Thyroid gland (tissue), 4 donors: ENCODE measurements around the gene CCDC192. TPM values are rescaled to one million over a fixed set of nuclear protein-coding genes. Genes with fewer than 3 reads are reported as not detected.

Experiments
- DNase-seq, 2 donors: peaks; one replicate each; pipeline ENCODE4 v3.0.0-alpha.2; 2019
- H3K27ac ChIP-seq, 3 donors: fragments of 200-600 bp; sonication (generic); 1 replicate in 2 of 3; 2 replicates in 1 of 3; pipeline ENCODE4 v1.5.1; 2016 to 2019; ENCODE audit warnings: mild to moderate bottlenecking in 1 of 3, moderate library complexity in 1 of 3
- H3K27me3 ChIP-seq: fragments of 200-600 bp; sonication (generic); one replicate; pipeline ENCODE4 v1.5.1; 2019
- H3K36me3 ChIP-seq, 2 donors: fragments of 200-600 bp; sonication (generic); one replicate each; pipeline ENCODE4 v1.5.1; 2016 to 2019
- H3K4me1 ChIP-seq, 2 donors: fragments of 200-600 bp; sonication (generic); one replicate each; pipeline ENCODE4 v1.5.1; 2017 to 2019
- H3K4me3 ChIP-seq, 3 donors: fragments of 200-600 bp; sonication (generic); replicated peaks in 1 of 3; 1 replicate in 2 of 3; 2 replicates in 1 of 3; pipeline ENCODE4 v1.5.1; 2016; ENCODE audit warnings: mild to moderate bottlenecking in 1 of 3
- H3K9me3 ChIP-seq: fragments of 200-600 bp; sonication (generic); one replicate; pipeline ENCODE4 v1.5.1; 2017
- CTCF ChIP-seq, 6 experiments: fragments of 200-600 bp in 3 of 6; fragments of 450-650 bp in 3 of 6; sonication (generic) in 3 of 6; IDR thresholded peaks; one replicate each; pipeline ENCODE4 v1.5.1; 2016 to 2019; ENCODE audit warnings: antibody characterized with exemption in 6 of 6, mild to moderate bottlenecking in 2 of 6, inconsistent platforms in 1 of 6, moderate library complexity in 1 of 6
- POLR2A ChIP-seq, 2 donors: fragments of 450-650 bp; IDR thresholded peaks; one replicate each; pipeline ENCODE4 v1.6.1; 2017; ENCODE audit warnings: antibody characterized with exemption in 2 of 2, mild to moderate bottlenecking in 2 of 2, moderate library complexity in 1 of 2
- WGBS, 2 donors: methylation state at CpG; one replicate each; pipeline ENCODE4 v1.1.5; 2017; 5-methylcytosine and 5-hydroxymethylcytosine counted together
- intact Hi-C: fragments of 100-400 bp; cut with DNase I; formaldehyde crosslinking; loops from one replicate; pipeline ENCODE4 v1.15.1; 2023
- total RNA-seq, 4 donors: library from RNA; depleted of rRNA; stranded (reverse); fragments of >200 nt; gene quantifications; one replicate each; pipeline ENCODE4 v1.2.3, GENCODE V29; 2016

The CCDC192 gene
- total RNA-seq, result 1 to 10 TPM in 1 of 4 donors, not detected in 3; 1.3 TPM

GRCh38 chr5:127702926-127703561, at the start of gene CCDC192:
Gene CCDC192, plus strand, starts transcription at chr5:127703391. Its CDS starts 55 bp downstream, at chr5:127703446.
- no peak for TF ChIP-seq CTCF (IDR thresholded peaks at IDR 0.05)
- TF ChIP-seq POLR2A (IDR thresholded peaks at IDR 0.05), result no peak
- H3K4me1 ChIP-seq, result peaks cover 12 to 16% of the 10 kb centered on the region in 2 donors

GRCh38 chr5:127656825-127657224, 46.4 kb upstream of the CCDC192 start:
- Histone ChIP-seq H3K27me3 (no peaks in the 10 kb centered on the region), H3K9me3 (no peaks in the 10 kb centered on the region), H3K4me1 (no peaks in the 10 kb centered on the region), H3K27ac (no peak overlapping the region), H3K4me3 (no peak overlapping the region), H3K36me3 (no peaks in the 10 kb centered on the region)
- no peak for TF ChIP-seq POLR2A (IDR thresholded peaks at IDR 0.05)
- TF ChIP-seq CTCF (IDR thresholded peaks at IDR 0.05), result no peak
- no peak for DNase-seq
- intact Hi-C loops, result no loop called here
- WGBS, 2 donors, result 86 to 88% methylated on average over 6 of the region's 6 CpGs

More at GRCh38 chr5:127702926-127703561, at the start of gene CCDC192:
- Histone ChIP-seq H3K27ac (no peak within 1 kb of the TSS), H3K36me3 (no peaks in the 10 kb centered on the region), H3K9me3 (no peaks in the 10 kb centered on the region), H3K27me3 (no peaks in the 10 kb centered on the region), H3K4me3 (no peak within 1 kb of the TSS)
- intact Hi-C loops, result no loop called here
- DNase-seq, result no peak
- 79 to 83% methylated on average over 5 of the region's 5 CpGs for WGBS, 2 donors

- WGBS, 2 donors, result 55 to 62% methylated on average over 3 of the region's 3 CpGs
- H3K4me1 ChIP-seq, result no peaks in the 10 kb centered on the region
- TF ChIP-seq CTCF (IDR thresholded peaks at IDR 0.05) (no peak), POLR2A (IDR thresholded peaks at IDR 0.05) (no peak)
- no peaks in the 10 kb centered on the region for H3K36me3 ChIP-seq
- H3K27ac ChIP-seq, result no peak overlapping the region
- no peaks in the 10 kb centered on the region for H3K9me3 ChIP-seq
- DNase-seq, result no peak
- intact Hi-C loops, result no loop called here
- no peak overlapping the region for H3K4me3 ChIP-seq
- H3K27me3 ChIP-seq, result no peaks in the 10 kb centered on the region
Observed at GRCh38 chr5:127660047-127660733, 43.0 kb upstream of the CCDC192 start.

GRCh38 chr5:127664093-127664492, 39.1 kb upstream of the CCDC192 start:
- H3K27me3 ChIP-seq, result no peaks in the 10 kb centered on the region
- 82 to 88% methylated on average over 5 of the region's 5 CpGs for WGBS, 2 donors
- H3K27ac ChIP-seq, result no peak overlapping the region
- H3K4me3 ChIP-seq, result no peak overlapping the region
- DNase-seq, result no peak
- H3K9me3 ChIP-seq, result no peaks in the 10 kb centered on the region
- intact Hi-C loops, result no loop called here
- TF ChIP-seq POLR2A (IDR thresholded peaks at IDR 0.05) (no peak), CTCF (IDR thresholded peaks at IDR 0.05) (no peak)
- no peaks in the 10 kb centered on the region for H3K4me1 ChIP-seq
- H3K36me3 ChIP-seq, result no peaks in the 10 kb centered on the region

GRCh38 chr5:127665641-127666040, 37.5 kb upstream of the CCDC192 start:
- H3K36me3 ChIP-seq, result no peaks in the 10 kb centered on the region
- H3K9me3 ChIP-seq, result no peaks in the 10 kb centered on the region
- H3K4me1 ChIP-seq, result no peaks in the 10 kb centered on the region
- intact Hi-C loops, result no loop called here
- no peak overlapping the region for H3K4me3 ChIP-seq
- H3K27me3 ChIP-seq, result no peaks in the 10 kb centered on the region
- H3K27ac ChIP-seq, result no peak overlapping the region
- TF ChIP-seq CTCF (IDR thresholded peaks at IDR 0.05) (no peak), POLR2A (IDR thresholded peaks at IDR 0.05) (no peak)
- DNase-seq, result no peak
